K562 (cell line): ENCODE results near the gene TBC1D5. TPM values are rescaled to one million over a fixed set of nuclear protein-coding genes. Genes with fewer than 3 reads are reported as not detected.

Experiments
- ATAC-seq: fragments of 200-7000 bp; cut with Tn5 transposase; 3 replicates; pipeline ENCODE4 v1.9.1; 2020; ENCODE audit warnings: moderate library complexity
- BruUV-seq: library from RNA; stranded (reverse); fragments of 400-500 nt; replicated peaks from 2 replicates; lab custom pipeline; 2021; lab: Mats Ljungman, UMichigan
- CTCF ChIA-PET: fragments of 300-600 bp; formaldehyde crosslinking; extraction: SDS; loops from one replicate; lab custom pipeline; 2021; ENCODE audit warnings: low intra/inter-chr PET ratio; lab: Yijun Ruan, JAX
- POLR2A ChIA-PET: fragments of 300-600, 350-650 bp; sonication (Branson Sonifier 250); formaldehyde crosslinking; extraction: SDS; loops from one replicate; lab custom pipeline; 2021; ENCODE audit warnings: antibody characterized with exemption, inconsistent platforms; lab: Yijun Ruan, JAX
- DNase-seq, 4 experiments: peaks; one replicate each; pipeline versions ENCODE4 v3.0.0 to v3.0.0-alpha.2; 2011 to 2018; ENCODE audit warnings: low spot score in 3 of 4, mixed read lengths in 3 of 4; ENCODE audit errors: extremely low read depth in 1 of 4
- FAIRE-seq: peaks from 2 replicates; lab custom pipeline; 2011; peaks lifted over from hg19 to GRCh38; lab: Jason Lieb, UNC
- H2AFZ ChIP-seq: 2 replicates; pipeline ENCODE4 v1.6.0; 2011; ENCODE audit warnings: low read depth, low read length, control low read depth, inconsistent platforms
- H3K27ac ChIP-seq: fragments of 200-600 bp; 3 replicates; pipeline ENCODE4 v1.8.0; 2011; ENCODE audit warnings: low read depth, mild to moderate bottlenecking, control low read depth, inconsistent platforms, low read length, moderate library complexity, mixed read lengths; ENCODE audit errors: extremely low read depth
- H3K27me3 ChIP-seq, 2 experiments: fragments of 300-600 bp in 1 of 2; 2 replicates in 1 of 2; 3 replicates in 1 of 2; pipeline versions ENCODE4 v1.6.0 to v1.8.0; 2011; ENCODE audit warnings: inconsistent platforms in 2 of 2, low read length in 2 of 2, mild to moderate bottlenecking in 1 of 2, mixed read lengths in 1 of 2, moderate library complexity in 1 of 2; ENCODE audit not compliant: control insufficient read depth in 2 of 2, insufficient read depth in 2 of 2
- H3K36me3 ChIP-seq: fragments of 300-600 bp; 3 replicates; pipeline ENCODE4 v1.8.0; 2011; ENCODE audit warnings: mild to moderate bottlenecking, low read length, inconsistent platforms; ENCODE audit not compliant: control insufficient read depth, insufficient read depth
- H3K4me1 ChIP-seq, 2 experiments: fragments of 200-600 bp in 1 of 2; replicated peaks in 1 of 2; 2 replicates in 1 of 2; 3 replicates in 1 of 2; pipeline versions ENCODE4 v1.5.1 to v1.8.0; 2011; ENCODE audit warnings: inconsistent platforms in 2 of 2, low read length in 2 of 2, mild to moderate bottlenecking in 1 of 2, mixed read lengths in 1 of 2, moderate library complexity in 1 of 2; ENCODE audit not compliant: control insufficient read depth in 2 of 2, insufficient read depth in 2 of 2
- H3K4me2 ChIP-seq: 2 replicates; pipeline ENCODE4 v1.6.1; 2011; ENCODE audit warnings: low read length, control low read depth, inconsistent platforms, mixed read lengths; ENCODE audit not compliant: insufficient read depth
- H3K4me3 ChIP-seq: fragments of 200-600 bp; sonication (generic), shearing (Covaris generic); 2 replicates; pipeline ENCODE4 v1.5.1; 2016; ENCODE audit warnings: control low read depth, inconsistent platforms
- H3K79me2 ChIP-seq: fragments of 200-600 bp; 3 replicates; pipeline ENCODE4 v1.8.0; 2011; ENCODE audit warnings: low read length, inconsistent platforms; ENCODE audit not compliant: control insufficient read depth, insufficient read depth
- H3K9ac ChIP-seq, 2 experiments: 2 replicates each; pipeline versions ENCODE4 v1.6.0 to v1.6.1; 2011; ENCODE audit warnings: low read depth in 2 of 2, low read length in 2 of 2, control low read depth in 1 of 2, inconsistent platforms in 1 of 2, mild to moderate bottlenecking in 1 of 2, mixed read lengths in 1 of 2; ENCODE audit not compliant: insufficient read depth in 1 of 2
- H3K9me1 ChIP-seq: one replicate; pipeline ENCODE4 v1.6.0; 2011; ENCODE audit warnings: inconsistent platforms, mild to moderate bottlenecking, low read length, moderate library complexity; ENCODE audit not compliant: control insufficient read depth, insufficient read depth
- H3K9me3 ChIP-seq: replicated peaks from 2 replicates; pipeline ENCODE4 v1.5.1; 2011; ENCODE audit warnings: low read depth, low read length, inconsistent platforms; ENCODE audit not compliant: control insufficient read depth, insufficient read depth
- H4K20me1 ChIP-seq: replicated peaks from 2 replicates; pipeline ENCODE4 v1.6.1; 2011; ENCODE audit warnings: low read length, inconsistent platforms, mixed read lengths; ENCODE audit not compliant: control insufficient read depth, insufficient read depth
- CC2D1A ChIP-seq: fragments of 450-650 bp; IDR thresholded peaks from 2 replicates; pipeline ENCODE4 v1.6.1; 2017; ENCODE audit warnings: mild to moderate bottlenecking
- CTCF ChIP-seq, 3 experiments: IDR thresholded peaks in 2 of 3; conservative IDR thresholded peaks in 1 of 3; 2 replicates each; pipeline ENCODE4 v1.5.1; 2011 to 2012; ENCODE audit warnings: low read length in 3 of 3, mild to moderate bottlenecking in 3 of 3, control low read depth in 2 of 3, improper control_type of control experiment in 1 of 3, inconsistent platforms in 1 of 3, low read depth in 1 of 3, mixed read lengths in 1 of 3, moderate library complexity in 1 of 3; ENCODE audit not compliant: insufficient read depth in 2 of 3
- JUN ChIP-seq, 2 experiments: sonication (generic) in 1 of 2; formaldehyde crosslinking in 1 of 2; IDR thresholded peaks; 2 replicates each; pipeline versions ENCODE4 v1.6.1 to v1.8.0; 2012 to 2022; ENCODE audit warnings: borderline replicate concordance in 2 of 2, mild to moderate bottlenecking in 2 of 2, improper control_type of control experiment in 1 of 2, low read depth in 1 of 2, low read length in 1 of 2, missing genetic modification reagents in 1 of 2
- RAD21 ChIP-seq, 2 experiments: fragments of 250-450 bp in 1 of 2; fragments of 450-650 bp in 1 of 2; sonication (Bioruptor Pico) in 1 of 2; formaldehyde crosslinking in 1 of 2; IDR thresholded peaks in 1 of 2; conservative IDR thresholded peaks in 1 of 2; 2 replicates each; pipeline versions ENCODE4 v1.4.0 to v1.8.0; 2020 to 2022; ENCODE audit warnings: mild to moderate bottlenecking in 2 of 2, moderate library complexity in 1 of 2
- TAF9B ChIP-seq: fragments of 450-650 bp; IDR thresholded peaks from 2 replicates; pipeline ENCODE4 v1.6.1; 2018; ENCODE audit warnings: mild to moderate bottlenecking; ENCODE audit not compliant: partially characterized antibody
- VEZF1 ChIP-seq: fragments of 200-800 bp; sonication (Bioruptor generic); IDR thresholded peaks from 2 replicates; pipeline ENCODE4 v1.6.1; 2017; ENCODE audit warnings: missing genetic modification characterization, missing compliant biosample characterization
- ZBTB8A ChIP-seq: fragments of 450-650 bp; IDR thresholded peaks from 2 replicates; pipeline ENCODE4 v1.6.1; 2018; ENCODE audit warnings: mild to moderate bottlenecking, moderate library complexity; ENCODE audit not compliant: partially characterized antibody
- ZNF699 ChIP-seq: fragments of 250-450 bp; sonication (Bioruptor Pico); IDR thresholded peaks from 2 replicates; pipeline ENCODE4 v1.8.0; 2021; ENCODE audit warnings: mild to moderate bottlenecking, moderate library complexity; ENCODE audit not compliant: insufficient replicate concordance
- WGBS: fragments of 100-300 bp; shearing (Covaris generic); methylation state at CpG from one replicate; pipeline ENCODE4 v1.1.6; 2016; ENCODE audit warnings: low coverage, mixed read lengths; ENCODE audit not compliant: insufficient coverage; ENCODE audit errors: missing lambda C conversion rate; 5-methylcytosine and 5-hydroxymethylcytosine counted together
- in situ Hi-C: fragments of 300-500 bp; cut with MboI; formaldehyde crosslinking; loops from 4 replicates; pipeline ENCODE4 v1.15.0; 2018; ENCODE audit warnings: inconsistent platforms, mixed read lengths
- intact Hi-C: fragments of 100-400 bp; cut with micrococcal nuclease; formaldehyde crosslinking; loops from 2 replicates; pipeline ENCODE4 v1.14.2; 2022
- polyA plus RNA-seq, 8 experiments: library from polyadenylated mRNA; depleted of rRNA in 4 of 8; stranded (reverse) in 5 of 8; unstranded in 3 of 8; fragments of >200 nt; fragmentation: Nextera tagmentation in 2 of 8; fragmentation: Illumina TruSeq in 1 of 8; extraction: Ambion mirVana in 2 of 8; extraction: Trizol in 1 of 8; gene quantifications; 2 replicates each; pipeline versions ENCODE4 v1.2.1 to v1.2.3, GENCODE V29; 2011 to 2014; ENCODE audit warnings: inconsistent platforms in 1 of 8, missing spikeins in 1 of 8
- total RNA-seq, 7 experiments: library from RNA; depleted of rRNA in 6 of 7; stranded (reverse); fragments of >200 nt in 6 of 7; fragmentation: Illumina TruSeq in 2 of 7; extraction: Trizol in 2 of 7; gene quantifications; 2 replicates each; pipeline versions ENCODE4 v1.2.1 to v1.2.3, GENCODE V29; 2011 to 2021; ENCODE audit warnings: low replicate concordance in 1 of 7

Gene TBC1D5
- total and polyA plus RNA-seq, 9 of the 15 experiments (the other 6 are each of a cell fraction or from before 2014, with no cell fraction given): 2.9 to 38.1 (median 25.6) TPM

- Histone ChIP-seq H4K20me1 (no peaks in the 10 kb centered on the region), H2AFZ (no peak overlapping the region), H3K36me3 (peaks cover 7% of the 10 kb centered on the region), H3K9me1 (no peaks in the 10 kb centered on the region), H3K9me3 (no peaks in the 10 kb centered on the region), H3K27ac (no peak overlapping the region), H3K4me1 (no peaks in the 10 kb centered on the region), H3K4me3 (no peak overlapping the region), H3K79me2 (no peaks in the 10 kb centered on the region), H3K4me2 (no peak overlapping the region), H3K27me3 (no peaks in the 10 kb centered on the region), H3K9ac (no peak overlapping the region)
- WGBS: 51% methylated on average over 7 of the region's 7 CpGs
- ChIA-PET CTCF (no interaction called here), POLR2A (interaction anchor here (1.2 kb wide), 1 partner anchor 11 kb away, joined by 5 read pairs; no protein-coding TSS in a partner anchor)
- intact Hi-C loops: no loop called here
- BruUV-seq: no TSS peak
- 0 out of 4 replicates have a peak, but pooled peaks of 1 of the 2 experiments have one; percentile 10 for TF ChIP-seq RAD21 (CRISPR knock-in tag; conservative IDR thresholded peaks at IDR 0.05 in 1 of 2, IDR thresholded peaks at IDR 0.05 in 1 of 2)
- no peak for TF ChIP-seq ZNF699 (CRISPR knock-in tag)
- TF ChIP-seq JUN (IDR thresholded peaks at IDR 0.05; ENCODE audit: borderline replicate concordance, low read depth, low read length): no peak
- no peak for TF ChIP-seq JUN (CRISPR knock-in tag; IDR thresholded peaks at IDR 0.05; ENCODE audit: borderline replicate concordance)
- no peak for TF ChIP-seq TAF9B
- TF ChIP-seq ZBTB8A: no peak
- TF ChIP-seq CC2D1A: no peak
- TF ChIP-seq CTCF (IDR thresholded peaks at IDR 0.05 in 2 of 3, conservative IDR thresholded peaks at IDR 0.05 in 1 of 3; ENCODE audit: insufficient read depth in 2 of 3, low read depth in 1 of 3, low read length in 3 of 3): 0 out of 6 replicates have a peak, but pooled peaks of 1 of the 3 experiments have one; percentile 24
- no peak for TF ChIP-seq VEZF1 (CRISPR knock-in tag)
- ATAC-seq (peak; percentile 74), FAIRE-seq (no peak), DNase-seq (no peak)
- in situ Hi-C loops: no loop called here
Observed at GRCh38 chr3:17166369-17166768, 576.1 kb downstream of the TBC1D5 start.
